Measurements from ENCODE around the gene PLA2G2C. TPM values are rescaled to one million over a fixed set of nuclear protein-coding genes. Genes with fewer than 3 reads are reported as not detected.

PLA2G2C gene
- total RNA-seq, 1 donor: not detected

GRCh38 chr1:20150969-20151368 is 35.3 kb downstream of the PLA2G2C start:
- DNase-seq (ENCODE audit: low read depth): no peak
- TF ChIP-seq, protein P1, sequence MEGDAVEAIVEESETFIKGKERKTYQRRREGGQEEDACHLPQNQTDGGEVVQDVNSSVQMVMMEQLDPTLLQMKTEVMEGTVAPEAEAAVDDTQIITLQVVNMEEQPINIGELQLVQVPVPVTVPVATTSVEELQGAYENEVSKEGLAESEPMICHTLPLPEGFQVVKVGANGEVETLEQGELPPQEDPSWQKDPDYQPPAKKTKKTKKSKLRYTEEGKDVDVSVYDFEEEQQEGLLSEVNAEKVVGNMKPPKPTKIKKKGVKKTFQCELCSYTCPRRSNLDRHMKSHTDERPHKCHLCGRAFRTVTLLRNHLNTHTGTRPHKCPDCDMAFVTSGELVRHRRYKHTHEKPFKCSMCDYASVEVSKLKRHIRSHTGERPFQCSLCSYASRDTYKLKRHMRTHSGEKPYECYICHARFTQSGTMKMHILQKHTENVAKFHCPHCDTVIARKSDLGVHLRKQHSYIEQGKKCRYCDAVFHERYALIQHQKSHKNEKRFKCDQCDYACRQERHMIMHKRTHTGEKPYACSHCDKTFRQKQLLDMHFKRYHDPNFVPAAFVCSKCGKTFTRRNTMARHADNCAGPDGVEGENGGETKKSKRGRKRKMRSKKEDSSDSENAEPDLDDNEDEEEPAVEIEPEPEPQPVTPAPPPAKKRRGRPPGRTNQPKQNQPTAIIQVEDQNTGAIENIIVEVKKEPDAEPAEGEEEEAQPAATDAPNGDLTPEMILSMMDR (IDR thresholded peaks at IDR 0.05; ENCODE audit: insufficient read depth, low read length): no peak
- H3K4me3 ChIP-seq (ENCODE audit: low read depth, low read length): no peak overlapping the region

GRCh38 chr1:20150326-20150705 is 36.0 kb downstream of the PLA2G2C start:
- TF ChIP-seq, protein P1 (IDR thresholded peaks at IDR 0.05; ENCODE audit: insufficient read depth, low read length): no peak
- DNase-seq (ENCODE audit: low read depth): no peak
- no peak overlapping the region for H3K4me3 ChIP-seq (ENCODE audit: low read depth, low read length)

DNA sequence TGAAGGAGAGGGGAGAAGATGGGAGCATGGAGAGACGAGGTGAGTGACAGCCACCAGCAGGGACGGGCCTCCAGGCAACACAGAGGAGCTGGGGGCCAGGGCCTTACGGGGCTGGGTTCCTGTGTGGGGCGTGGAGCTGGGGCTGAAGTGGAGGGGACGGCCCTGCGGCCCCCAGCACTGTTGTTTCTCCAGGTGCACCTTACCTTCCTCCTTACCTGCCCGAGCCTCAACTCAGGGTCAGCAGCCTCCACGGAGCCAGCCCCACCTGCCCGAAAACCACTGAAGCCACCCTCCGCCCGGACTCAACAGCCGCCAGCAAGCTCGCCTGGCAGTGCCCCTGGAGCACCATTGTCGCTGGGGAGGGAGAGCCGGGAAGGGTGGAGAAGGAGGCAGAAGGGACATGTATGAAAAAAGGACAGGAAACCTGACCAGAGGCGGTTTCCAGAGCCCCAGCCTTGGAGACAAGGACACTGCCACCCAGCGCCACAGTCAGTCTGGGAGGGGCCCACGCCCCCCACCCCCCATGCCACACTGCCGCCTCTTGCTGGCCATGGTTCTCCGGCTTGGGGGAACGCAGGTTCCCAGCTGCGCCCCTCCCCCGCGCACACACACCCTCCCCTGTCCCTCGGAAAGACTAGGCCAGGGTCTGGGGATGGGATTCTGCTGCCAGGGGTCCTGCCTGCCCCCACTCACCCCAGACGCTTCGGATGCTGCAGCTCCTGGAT is 36.6 kb downstream of the PLA2G2C start:
- DNase-seq (ENCODE audit: low read depth): no peak
- H3K4me3 ChIP-seq (ENCODE audit: low read depth, low read length): no peak overlapping the region
- TF ChIP-seq, protein P1 (IDR thresholded peaks at IDR 0.05; ENCODE audit: insufficient read depth, low read length): no peak

DNA sequence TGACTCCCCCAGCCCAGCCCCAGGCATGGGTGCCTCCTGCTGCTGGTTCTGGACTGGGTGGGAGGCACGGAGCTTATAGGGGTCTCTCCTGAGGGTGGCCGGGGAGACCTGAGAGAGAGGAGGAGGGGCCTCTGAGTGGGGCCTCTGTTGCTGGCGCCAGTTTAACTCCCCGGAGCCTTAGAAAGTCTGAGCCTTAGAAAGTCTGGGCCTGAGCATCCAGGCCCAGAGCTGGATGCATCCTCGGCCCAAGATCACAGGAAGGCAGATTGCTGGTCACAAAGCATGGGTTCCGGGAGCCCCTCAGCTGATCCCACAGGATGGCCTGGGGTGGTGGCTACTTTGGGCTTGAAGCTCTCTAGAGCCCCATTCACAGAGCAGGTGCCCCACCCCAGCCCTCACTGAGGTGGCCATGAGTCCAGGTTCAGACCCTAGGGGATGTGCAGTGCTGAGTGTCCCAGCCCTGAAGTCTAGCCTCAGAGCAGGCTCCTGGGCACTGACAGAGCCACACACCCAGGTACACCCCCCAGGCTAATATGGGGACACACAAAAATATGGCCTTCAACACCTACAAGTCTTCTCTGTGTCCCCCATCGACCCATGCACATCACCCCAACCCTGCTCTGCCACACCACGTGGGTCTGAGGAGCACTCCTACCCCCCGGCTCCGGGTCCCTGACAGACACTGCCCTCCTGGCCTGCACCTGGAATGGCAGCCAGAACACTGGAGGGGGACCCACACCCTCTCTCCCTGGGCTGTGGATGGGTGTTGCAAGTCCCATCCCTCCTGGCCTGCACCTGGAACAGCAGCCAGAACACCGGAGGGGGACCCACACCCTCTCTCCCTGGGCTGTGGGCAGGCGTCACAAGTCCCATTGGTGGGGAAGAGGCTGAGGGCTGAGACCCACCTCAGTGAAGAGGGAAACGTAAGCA is 37.5 kb downstream of the PLA2G2C start:
- H3K4me3 ChIP-seq (ENCODE audit: low read depth, low read length): no peak overlapping the region
- no peak for DNase-seq (ENCODE audit: low read depth)
- TF ChIP-seq, protein P1 (IDR thresholded peaks at IDR 0.05; ENCODE audit: insufficient read depth, low read length): no peak

DNA sequence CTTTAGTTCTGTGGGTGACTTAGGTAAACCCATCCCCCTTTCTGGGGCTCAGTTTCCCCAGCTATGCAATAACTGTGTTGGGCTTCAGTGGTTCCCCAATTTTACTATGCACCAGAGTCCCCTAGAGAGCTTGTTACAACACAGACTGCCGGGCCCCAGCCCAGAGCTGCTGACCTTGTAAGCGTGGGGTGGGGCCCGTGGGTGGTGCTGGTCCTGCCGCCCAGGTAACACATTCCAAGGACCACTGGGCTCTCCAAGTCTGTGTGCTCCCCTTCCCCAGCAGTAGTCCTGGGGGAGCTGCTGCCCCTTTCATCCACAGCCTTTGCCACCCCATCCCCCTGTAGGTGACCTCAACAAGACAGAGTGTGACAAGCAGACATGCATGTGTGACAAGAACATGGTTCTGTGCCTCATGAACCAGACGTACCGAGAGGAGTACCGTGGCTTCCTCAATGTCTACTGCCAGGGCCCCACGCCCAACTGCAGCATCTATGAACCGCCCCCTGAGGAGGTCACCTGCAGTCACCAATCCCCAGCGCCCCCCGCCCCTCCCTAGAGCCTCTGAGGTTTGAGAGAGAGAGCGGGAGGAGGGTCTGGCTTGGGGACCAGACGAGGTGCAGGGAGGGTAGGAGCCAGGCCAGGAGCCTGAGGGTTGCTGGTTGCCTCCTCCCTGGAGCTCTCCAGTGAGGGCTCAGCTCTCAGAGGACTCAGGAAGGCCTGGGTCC is 38.3 kb downstream of the PLA2G2C start:
- no peak overlapping the region for H3K4me3 ChIP-seq (ENCODE audit: low read depth, low read length)
- TF ChIP-seq, protein P1 (IDR thresholded peaks at IDR 0.05; ENCODE audit: insufficient read depth, low read length): no peak
- no peak for DNase-seq (ENCODE audit: low read depth)

- no peak overlapping the region for H3K4me3 ChIP-seq (ENCODE audit: low read depth, low read length)
- TF ChIP-seq, protein P1 (IDR thresholded peaks at IDR 0.05; ENCODE audit: insufficient read depth, low read length): no peak
- no peak for DNase-seq (ENCODE audit: low read depth)
These were observed 42.4 kb downstream of the PLA2G2C start for GRCh38 chr1:20143734-20144565.
